Measurements from ENCODE around the gene TRIM62.

GRCh38 chr1:33186936-33187335 is 5.1 kb upstream of the TRIM62 start:
- TF ChIP-seq CTCF (IDR thresholded peaks at IDR 0.05) (no peak), POLR2A (IDR thresholded peaks at IDR 0.05) (no peak)
